HepG2 (cell line): ENCODE results near the gene CIB1. TPM values are rescaled to one million over a fixed set of nuclear protein-coding genes. Genes with fewer than 3 reads are reported as not detected.

Experiments used
- ARNTL ChIP-seq: sonication (generic); formaldehyde crosslinking; IDR thresholded peaks from 2 replicates; pipeline ENCODE4 v1.4.0; 2020; ENCODE audit warnings: mild to moderate bottlenecking, missing genetic modification reagents
- FOXK1 ChIP-seq: sonication (generic); formaldehyde crosslinking; IDR thresholded peaks from 2 replicates; pipeline ENCODE4 v1.4.0; 2020; ENCODE audit warnings: low read depth, missing genetic modification reagents, borderline replicate concordance
- KDM3A ChIP-seq: IDR thresholded peaks from 2 replicates; pipeline ENCODE4 v1.6.1; 2018; ENCODE audit warnings: low read depth, missing compliant biosample characterization
- KMT2B ChIP-seq: IDR thresholded peaks from 2 replicates; pipeline ENCODE4 v1.6.1; 2016; ENCODE audit warnings: missing genetic modification reagents, missing compliant biosample characterization
- MEF2D ChIP-seq: sonication (generic); formaldehyde crosslinking; IDR thresholded peaks from 2 replicates; pipeline ENCODE4 v1.5.1; 2020; ENCODE audit warnings: mild to moderate bottlenecking, missing genetic modification reagents
- MTA3 ChIP-seq: sonication (generic); formaldehyde crosslinking; IDR thresholded peaks from 2 replicates; pipeline ENCODE4 v1.4.0; 2020; ENCODE audit warnings: missing genetic modification reagents
- NBN ChIP-seq: fragments of 450-650 bp; conservative IDR thresholded peaks from 2 replicates; pipeline ENCODE4 v1.6.1; 2017
- NR2F2 ChIP-seq: IDR thresholded peaks from 2 replicates; pipeline ENCODE4 v1.6.1; 2012; ENCODE audit warnings: low read depth, inconsistent platforms, borderline replicate concordance
- RAD51 ChIP-seq: fragments of 450-650 bp; IDR thresholded peaks from 2 replicates; pipeline ENCODE4 v1.6.1; 2016; ENCODE audit warnings: borderline replicate concordance
- ZBTB3 ChIP-seq: sonication (generic); formaldehyde crosslinking; IDR thresholded peaks from 2 replicates; pipeline ENCODE4 v1.4.0; 2020; ENCODE audit warnings: low read depth, mild to moderate bottlenecking, moderate library complexity, missing genetic modification reagents, borderline replicate concordance
- ZNF547 ChIP-seq: sonication (generic); formaldehyde crosslinking; IDR thresholded peaks from 2 replicates; pipeline ENCODE4 v1.5.1; 2020; ENCODE audit warnings: mild to moderate bottlenecking, missing genetic modification reagents
- ZNF780A ChIP-seq: sonication (generic); formaldehyde crosslinking; IDR thresholded peaks from 2 replicates; pipeline ENCODE4 v1.8.0; 2022; ENCODE audit warnings: mild to moderate bottlenecking, missing genetic modification reagents, moderate library complexity
- ZSCAN21 ChIP-seq: sonication (generic); formaldehyde crosslinking; IDR thresholded peaks from 2 replicates; pipeline ENCODE4 v1.8.0; 2022; ENCODE audit warnings: mild to moderate bottlenecking, missing genetic modification reagents, moderate library complexity, borderline replicate concordance
- polyA plus RNA-seq, 8 experiments: library from polyadenylated mRNA; depleted of rRNA in 3 of 8; stranded (reverse) in 7 of 8; unstranded in 1 of 8; fragments of >200 nt; fragmentation: Illumina TruSeq in 4 of 8; extraction: Trizol in 4 of 8; gene quantifications; 2 replicates each; pipeline versions ENCODE4 v1.2.1 to v1.2.3, GENCODE V29; 2011 to 2016; ENCODE audit warnings: low read depth in 4 of 8, missing spikeins in 1 of 8, mixed read lengths in 1 of 8; ENCODE audit not compliant: insufficient read depth in 1 of 8
- total RNA-seq, 5 experiments: library from RNA; depleted of rRNA; stranded (reverse); fragments of >200 nt; fragmentation: Illumina TruSeq; extraction: Trizol; gene quantifications; 2 replicates each; pipeline ENCODE4 v1.2.3, GENCODE V29; 2016; ENCODE audit warnings: low read depth in 1 of 5
- TF ChIP-seq, protein P1 (sequence below): sonication (generic); formaldehyde crosslinking; conservative IDR thresholded peaks from 2 replicates; pipeline ENCODE4 v1.4.0; 2020; ENCODE audit warnings: missing genetic modification reagents
- TF ChIP-seq, protein P2 (sequence below): IDR thresholded peaks from 2 replicates; pipeline ENCODE4 v1.6.1; 2012; ENCODE audit warnings: low read depth, low read length, improper control_type of control experiment
- TF ChIP-seq, protein P3 (sequence below): IDR thresholded peaks from 2 replicates; pipeline ENCODE4 v1.6.1; 2016; ENCODE audit warnings: low read depth
- TF ChIP-seq, protein P4 (sequence below): sonication (generic); formaldehyde crosslinking; IDR thresholded peaks from 2 replicates; pipeline ENCODE4 v1.8.0; 2022; ENCODE audit warnings: mild to moderate bottlenecking, missing genetic modification reagents, moderate library complexity

The CIB1 gene
- total and polyA plus RNA-seq, 2 of the 13 experiments (the other 11 are each of a cell fraction or from before 2014, with no cell fraction given): 38.7 to 72.7 TPM

DNA sequence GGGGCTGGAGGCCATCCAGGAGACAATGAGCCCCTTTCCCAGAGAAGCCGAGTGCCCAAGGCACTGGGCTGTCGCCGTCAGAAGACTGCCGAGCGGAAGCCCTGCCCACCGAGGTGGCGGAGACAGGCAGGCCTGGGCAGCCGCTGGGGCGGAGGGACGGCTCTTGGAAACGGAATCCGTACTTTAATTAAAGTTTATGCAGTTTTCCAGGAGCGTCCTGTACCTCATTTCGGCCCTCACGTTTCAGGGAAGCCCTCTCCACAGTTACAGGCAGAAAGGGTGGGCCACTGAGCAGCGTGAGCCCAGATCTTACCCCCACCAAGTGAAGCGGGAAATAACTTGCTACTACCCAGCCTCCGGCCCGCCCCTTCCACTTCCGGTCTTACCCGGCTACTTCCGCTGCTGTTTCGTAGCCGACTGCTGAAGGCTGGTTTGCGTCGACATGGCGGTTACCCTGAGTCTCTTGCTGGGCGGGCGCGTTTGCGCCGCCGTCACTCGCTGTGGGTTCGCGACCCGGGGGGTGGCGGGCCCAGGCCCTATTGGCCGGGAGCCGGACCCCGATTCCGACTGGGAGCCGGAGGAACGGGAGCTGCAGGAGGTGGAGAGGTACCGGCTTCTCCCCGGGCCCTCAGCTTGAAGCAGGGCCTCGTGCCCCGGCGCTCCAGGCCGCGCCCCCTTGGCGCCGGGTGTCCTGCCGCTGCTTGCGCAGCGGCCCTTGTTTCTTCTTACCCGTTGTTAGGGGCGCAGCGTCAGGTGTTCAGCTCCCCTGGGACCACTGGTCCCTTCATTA is 31.7 kb upstream of the CIB1 start, which contains the start of gene NGRN (continued):
- TF ChIP-seq, protein P1, sequence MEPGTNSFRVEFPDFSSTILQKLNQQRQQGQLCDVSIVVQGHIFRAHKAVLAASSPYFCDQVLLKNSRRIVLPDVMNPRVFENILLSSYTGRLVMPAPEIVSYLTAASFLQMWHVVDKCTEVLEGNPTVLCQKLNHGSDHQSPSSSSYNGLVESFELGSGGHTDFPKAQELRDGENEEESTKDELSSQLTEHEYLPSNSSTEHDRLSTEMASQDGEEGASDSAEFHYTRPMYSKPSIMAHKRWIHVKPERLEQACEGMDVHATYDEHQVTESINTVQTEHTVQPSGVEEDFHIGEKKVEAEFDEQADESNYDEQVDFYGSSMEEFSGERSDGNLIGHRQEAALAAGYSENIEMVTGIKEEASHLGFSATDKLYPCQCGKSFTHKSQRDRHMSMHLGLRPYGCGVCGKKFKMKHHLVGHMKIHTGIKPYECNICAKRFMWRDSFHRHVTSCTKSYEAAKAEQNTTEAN (CRISPR knock-in tag): 0 out of 2 replicates have a peak, but pooled peaks have one; percentile 71
- TF ChIP-seq FOXK1 (CRISPR knock-in tag) (peak; percentile 72; the same call in 1 of the 2 replicates), KDM3A (CRISPR knock-in tag) (no peak; the same call in 1 of the 2 replicates), MTA3 (no peak), ZSCAN21 (peak; percentile 61; the same call in 1 of the 2 replicates), RAD51 (no peak), KMT2B (CRISPR knock-in tag) (peak; percentile 89), ZNF780A (CRISPR knock-in tag) (0 out of 2 replicates have a peak, but pooled peaks have one; percentile 68), NR2F2 (no peak), NBN (no peak), ZBTB3 (CRISPR knock-in tag) (no peak), ARNTL (CRISPR knock-in tag) (peak; percentile 14; the same call in 1 of the 2 replicates), MEF2D (CRISPR knock-in tag) (peak; percentile 79; the same call in 1 of the 2 replicates), ZNF547 (CRISPR knock-in tag) (peak; percentile 85; the same call in 1 of the 2 replicates)
- TF ChIP-seq, protein P2, sequence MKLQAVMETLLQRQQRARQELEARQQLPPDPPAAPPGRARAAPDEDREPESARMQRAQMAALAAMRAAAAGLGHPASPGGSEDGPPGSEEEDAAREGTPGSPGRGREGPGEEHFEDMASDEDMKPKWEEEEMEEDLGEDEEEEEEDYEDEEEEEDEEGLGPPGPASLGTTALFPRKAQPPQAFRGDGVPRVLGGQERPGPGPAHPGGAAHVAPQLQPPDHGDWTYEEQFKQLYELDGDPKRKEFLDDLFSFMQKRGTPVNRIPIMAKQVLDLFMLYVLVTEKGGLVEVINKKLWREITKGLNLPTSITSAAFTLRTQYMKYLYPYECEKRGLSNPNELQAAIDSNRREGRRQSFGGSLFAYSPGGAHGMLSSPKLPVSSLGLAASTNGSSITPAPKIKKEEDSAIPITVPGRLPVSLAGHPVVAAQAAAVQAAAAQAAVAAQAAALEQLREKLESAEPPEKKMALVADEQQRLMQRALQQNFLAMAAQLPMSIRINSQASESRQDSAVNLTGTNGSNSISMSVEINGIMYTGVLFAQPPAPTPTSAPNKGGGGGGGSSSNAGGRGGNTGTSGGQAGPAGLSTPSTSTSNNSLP: no peak
- TF ChIP-seq, protein P3, sequence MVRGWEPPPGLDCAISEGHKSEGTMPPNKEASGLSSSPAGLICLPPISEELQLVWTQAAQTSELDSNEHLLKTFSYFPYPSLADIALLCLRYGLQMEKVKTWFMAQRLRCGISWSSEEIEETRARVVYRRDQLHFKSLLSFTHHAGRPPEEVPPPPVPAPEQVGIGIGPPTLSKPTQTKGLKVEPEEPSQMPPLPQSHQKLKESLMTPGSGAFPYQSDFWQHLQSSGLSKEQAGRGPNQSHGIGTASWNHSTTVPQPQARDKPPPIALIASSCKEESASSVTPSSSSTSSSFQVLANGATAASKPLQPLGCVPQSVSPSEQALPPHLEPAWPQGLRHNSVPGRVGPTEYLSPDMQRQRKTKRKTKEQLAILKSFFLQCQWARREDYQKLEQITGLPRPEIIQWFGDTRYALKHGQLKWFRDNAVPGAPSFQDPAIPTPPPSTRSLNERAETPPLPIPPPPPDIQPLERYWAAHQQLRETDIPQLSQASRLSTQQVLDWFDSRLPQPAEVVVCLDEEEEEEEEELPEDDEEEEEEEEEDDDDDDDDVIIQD: no peak
- TF ChIP-seq, protein P4, sequence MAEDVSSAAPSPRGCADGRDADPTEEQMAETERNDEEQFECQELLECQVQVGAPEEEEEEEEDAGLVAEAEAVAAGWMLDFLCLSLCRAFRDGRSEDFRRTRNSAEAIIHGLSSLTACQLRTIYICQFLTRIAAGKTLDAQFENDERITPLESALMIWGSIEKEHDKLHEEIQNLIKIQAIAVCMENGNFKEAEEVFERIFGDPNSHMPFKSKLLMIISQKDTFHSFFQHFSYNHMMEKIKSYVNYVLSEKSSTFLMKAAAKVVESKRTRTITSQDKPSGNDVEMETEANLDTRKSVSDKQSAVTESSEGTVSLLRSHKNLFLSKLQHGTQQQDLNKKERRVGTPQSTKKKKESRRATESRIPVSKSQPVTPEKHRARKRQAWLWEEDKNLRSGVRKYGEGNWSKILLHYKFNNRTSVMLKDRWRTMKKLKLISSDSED: no peak
